Fibroblast of lung (primary cell): Measurements from ENCODE around the gene ERAP2.

Experiments used
- CTCF ChIP-seq, 2 donors: IDR thresholded peaks in 1 of 2; conservative IDR thresholded peaks in 1 of 2; 1 replicate in 1 of 2; 2 replicates in 1 of 2; pipeline ENCODE4 v1.5.1; 2011 to 2012; ENCODE audit warnings: low read length in 2 of 2, control low read depth in 1 of 2, inconsistent platforms in 1 of 2, low read depth in 1 of 2, mild to moderate bottlenecking in 1 of 2
- EZH2 ChIP-seq: IDR thresholded peaks from 2 replicates; pipeline ENCODE4 v1.5.1; 2012; ENCODE audit warnings: low read length, control low read depth, mild to moderate bottlenecking; ENCODE audit errors: missing control alignments

GRCh38 chr5:96943799-96944198 is 67.5 kb downstream of the ERAP2 start:
- no peak for TF ChIP-seq CTCF (conservative IDR thresholded peaks at IDR 0.05 in 1 of 2, IDR thresholded peaks at IDR 0.05 in 1 of 2; ENCODE audit: low read depth in 1 of 2, low read length in 2 of 2)
- TF ChIP-seq EZH2 = no peak
